A549 treated with Mapracorat at 1 μM for 4 hours (cell line): Measurements from ENCODE around the gene PRAMEF1. TPM values are rescaled to one million over a fixed set of nuclear protein-coding genes. Genes with fewer than 3 reads are reported as not detected.

Source experiments
- total RNA-seq: library from RNA; stranded (reverse); fragments of 200-300 nt; extraction: Qiagen RNA extraction; gene quantifications from 5 replicates; pipeline ENCODE4 v1.2.3, GENCODE V29; 2022

The PRAMEF1 gene
- not detected in 5 replicates for total RNA-seq

DNA sequence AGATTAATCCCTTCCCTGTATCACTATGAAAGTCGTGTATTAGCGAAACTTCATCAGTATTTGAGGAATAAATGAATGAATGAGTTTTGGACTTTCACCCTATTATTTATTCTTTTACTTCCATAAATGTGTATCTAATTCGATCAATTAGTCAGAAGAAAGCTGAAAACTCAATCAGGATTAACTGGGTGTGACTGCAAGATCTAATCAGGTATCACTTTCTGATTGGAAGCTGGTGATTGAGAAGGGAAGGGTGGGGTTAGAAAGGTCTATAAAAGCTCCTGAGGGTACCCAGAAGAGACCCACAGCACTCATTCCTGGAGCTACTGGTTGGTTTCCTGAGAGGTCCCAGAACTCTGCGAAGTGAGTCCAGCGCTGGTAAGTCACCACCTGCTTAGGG is at the start of gene PRAMEF1:
Gene PRAMEF1 (plus strand): TSS at position 301 of the 400 bp plus-strand sequence. CDS start 1,831 bp downstream, outside the sequence.

GRCh38 chr1:12745992-12746323 is 45.2 kb upstream of the PRAMEF1 start, which contains the start of gene CFAP107:
Gene CFAP107, plus strand, starts transcription at chr1:12746200. Its CDS starts 231 bp downstream, at chr1:12746431.

GRCh38 chr1:12773438-12773837 is 17.8 kb upstream of the PRAMEF1 start, which contains the start of gene PRAMEF12:
Gene PRAMEF12, plus strand, starts transcription at chr1:12773738. Its CDS starts 1,130 bp downstream, at chr1:12774868.

DNA sequence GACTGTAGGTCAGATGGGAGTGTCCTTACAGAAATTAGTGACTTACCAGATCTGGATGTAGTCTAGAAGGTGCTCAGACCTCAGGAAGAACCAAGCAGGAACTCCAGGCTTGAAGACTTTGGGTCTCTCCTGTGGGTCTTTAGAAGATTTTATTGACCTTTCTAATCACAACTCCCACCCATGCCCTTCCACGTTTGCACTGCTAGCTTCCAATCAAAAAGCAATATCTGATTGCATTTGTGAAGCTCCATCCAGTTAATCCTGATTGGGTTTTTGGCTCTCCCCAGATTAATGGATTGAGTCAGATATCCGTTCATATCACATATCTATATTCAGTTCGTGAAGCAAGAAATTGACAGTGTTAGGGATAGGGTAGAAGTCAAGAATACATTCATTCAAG is 40.1 kb downstream of the PRAMEF1 start, which contains the start of gene PRAMEF11:
Gene PRAMEF11 (minus strand): TSS at position 101 of the 400 bp plus-strand sequence. CDS start 2,621 bp downstream, outside the sequence.

Other genes starting within 250 kb of the PRAMEF1 start
- gene DHRS3, start 173.2 kb upstream of the PRAMEF1 start, total RNA-seq, result 40.3 to 55.0 TPM (median 49.1 TPM) in 5 replicates
- gene AADACL4, start 147.3 kb upstream of the PRAMEF1 start, total RNA-seq, result not detected in 5 replicates
- gene AADACL3, start 75.3 kb upstream of the PRAMEF1 start, total RNA-seq, result not detected in 5 replicates
- gene CFAP107, start 45.2 kb upstream of the PRAMEF1 start, total RNA-seq, result not detected in 5 replicates
- gene PRAMEF12, start 17.7 kb upstream of the PRAMEF1 start, total RNA-seq, result not detected in 5 replicates
- not detected in 5 replicates for gene PRAMEF11, start 40.0 kb downstream of the PRAMEF1 start, total RNA-seq
- gene HNRNPCL1, start 57.3 kb downstream of the PRAMEF1 start, total RNA-seq, result not detected in 5 replicates
- 0.09 TPM in 1 of 5 replicates, not detected in the others for gene PRAMEF2, start 65.7 kb downstream of the PRAMEF1 start, total RNA-seq
- gene PRAMEF4, start 94.8 kb downstream of the PRAMEF1 start, total RNA-seq, result not detected in 5 replicates
- gene PRAMEF10, start 106.9 kb downstream of the PRAMEF1 start, total RNA-seq, result not detected in 5 replicates
- not detected in 5 replicates for gene PRAMEF7, start 125.2 kb downstream of the PRAMEF1 start, total RNA-seq
- not detected in 5 replicates for gene PRAMEF6, start 156.2 kb downstream of the PRAMEF1 start, total RNA-seq